Left ventricle myocardium inferior (tissue), 1 donor: Measurements from ENCODE around the gene RYR2. TPM values are rescaled to one million over a fixed set of nuclear protein-coding genes. Genes with fewer than 3 reads are reported as not detected.

ENCODE experiments used
- DNase-seq: peaks from one replicate; pipeline ENCODE4 v3.0.0-alpha.2; 2020
- H3K27ac ChIP-seq: fragments of 200-600 bp; replicated peaks from 2 replicates; pipeline ENCODE4 v1.8.0; 2021
- H3K27me3 ChIP-seq: fragments of 200-600 bp; 2 replicates; pipeline ENCODE4 v1.8.0; 2021; ENCODE audit warnings: low read depth
- H3K36me3 ChIP-seq: fragments of 200-600 bp; 2 replicates; pipeline ENCODE4 v1.8.0; 2021
- H3K4me1 ChIP-seq: fragments of 200-600 bp; 2 replicates; pipeline ENCODE4 v1.8.0; 2021
- H3K4me3 ChIP-seq: fragments of 200-600 bp; 2 replicates; pipeline ENCODE4 v1.8.0; 2021; ENCODE audit warnings: mild to moderate bottlenecking, moderate library complexity
- H3K9me3 ChIP-seq: fragments of 200-600 bp; replicated peaks from 2 replicates; pipeline ENCODE4 v1.8.0; 2021
- CTCF ChIP-seq: fragments of 200-600 bp; IDR thresholded peaks from 2 replicates; pipeline ENCODE4 v1.8.0; 2021; ENCODE audit warnings: antibody characterized with exemption, mild to moderate bottlenecking, borderline replicate concordance
- intact Hi-C: fragments of 100-400 bp; cut with micrococcal nuclease; formaldehyde crosslinking; loops from one replicate; pipeline ENCODE4 v1.11.0; 2022
- microRNA-seq: library from miRNA; unstranded; fragments of <30 nt; microRNA quantifications from one replicate; pipeline ENCODE4 v1.2.0, GENCODE V29; 2020
- total RNA-seq: library from RNA; stranded (reverse); fragmentation: NEBNext Ultra II Directional; extraction: Animal tissue kit (Norgen Biotek cat#: 25700); gene quantifications from one replicate; pipeline ENCODE4 v1.2.1, GENCODE V29; 2021
- donor health status: DM: no; HTN: yes; CAD: no; lungs with severe emphysema.

RYR2 gene
- total RNA-seq, 1 donor from 2014 or later = 783 TPM

GRCh38 chr1:237878406-237878805, 836.4 kb downstream of the RYR2 start:
- TF ChIP-seq CTCF = no peak
- peaks cover 23% of the 10 kb centered on the region for H3K27me3 ChIP-seq

GRCh38 chr1:237879195-237879594, 837.2 kb downstream of the RYR2 start:
- intact Hi-C loops = no loop called here
- H3K27me3 ChIP-seq = peaks cover 23% of the 10 kb centered on the region
- no peak overlapping the region for H3K27ac ChIP-seq
- no peak for TF ChIP-seq CTCF
- no peaks in the 10 kb centered on the region for H3K9me3 ChIP-seq
- H3K36me3 ChIP-seq = no peaks in the 10 kb centered on the region
- H3K4me3 ChIP-seq = no peak overlapping the region
- no peaks in the 10 kb centered on the region for H3K4me1 ChIP-seq
- no peak for DNase-seq

More at GRCh38 chr1:237878406-237878805, 836.4 kb downstream of the RYR2 start:
- Histone ChIP-seq H3K4me1 (no peaks in the 10 kb centered on the region), H3K9me3 (no peaks in the 10 kb centered on the region), H3K27ac (no peak overlapping the region), H3K36me3 (no peaks in the 10 kb centered on the region), H3K4me3 (no peak overlapping the region)
- intact Hi-C loops = no loop called here
- no peak for DNase-seq

Small RNA genes lying within 50 kb of the gene (microRNA-seq; reads per million reads assigned to microRNA genes)
- 1.2 reads per million for gene MIR4428

Other genes starting within 250 kb of the RYR2 start
- gene MTR, start 246.9 kb upstream of the RYR2 start, total RNA-seq = 47.6 TPM
- not detected for gene MT1HL1, start 37.7 kb upstream of the RYR2 start, total RNA-seq